Measurements from ENCODE around the gene BTRC. TPM values are rescaled to one million over a fixed set of nuclear protein-coding genes. Genes with fewer than 3 reads are reported as not detected.

The BTRC gene
- total RNA-seq, 3 donors from 2014 or later (not counting 1 experiment from before 2014, with no cell fraction given), result 13.5 to 22.8 (median 15.2) TPM

DNA sequence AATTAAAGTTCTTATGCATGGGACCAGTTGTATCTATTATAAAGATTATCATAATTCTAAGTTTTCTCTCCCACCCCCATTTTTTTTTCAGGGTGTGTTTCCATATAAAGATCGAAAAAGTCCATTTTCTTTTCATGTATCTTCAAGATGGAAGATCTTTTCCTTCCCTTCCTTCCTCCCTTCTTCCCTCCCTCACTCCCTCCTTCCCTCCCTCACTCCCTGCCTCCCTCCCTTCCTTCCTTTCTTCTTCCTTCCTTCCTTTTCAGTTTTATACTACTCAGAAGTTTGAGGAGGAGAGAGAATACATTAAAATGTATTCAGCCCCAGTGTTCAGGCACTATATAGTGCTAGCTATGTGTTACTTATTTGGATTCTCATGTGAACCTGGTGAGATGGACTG lies 136.1 kb downstream of the BTRC start:
- WGBS (ENCODE audit: insufficient coverage), result 100% methylated on average over 1 of the region's 1 CpG
- TF ChIP-seq, protein P1, sequence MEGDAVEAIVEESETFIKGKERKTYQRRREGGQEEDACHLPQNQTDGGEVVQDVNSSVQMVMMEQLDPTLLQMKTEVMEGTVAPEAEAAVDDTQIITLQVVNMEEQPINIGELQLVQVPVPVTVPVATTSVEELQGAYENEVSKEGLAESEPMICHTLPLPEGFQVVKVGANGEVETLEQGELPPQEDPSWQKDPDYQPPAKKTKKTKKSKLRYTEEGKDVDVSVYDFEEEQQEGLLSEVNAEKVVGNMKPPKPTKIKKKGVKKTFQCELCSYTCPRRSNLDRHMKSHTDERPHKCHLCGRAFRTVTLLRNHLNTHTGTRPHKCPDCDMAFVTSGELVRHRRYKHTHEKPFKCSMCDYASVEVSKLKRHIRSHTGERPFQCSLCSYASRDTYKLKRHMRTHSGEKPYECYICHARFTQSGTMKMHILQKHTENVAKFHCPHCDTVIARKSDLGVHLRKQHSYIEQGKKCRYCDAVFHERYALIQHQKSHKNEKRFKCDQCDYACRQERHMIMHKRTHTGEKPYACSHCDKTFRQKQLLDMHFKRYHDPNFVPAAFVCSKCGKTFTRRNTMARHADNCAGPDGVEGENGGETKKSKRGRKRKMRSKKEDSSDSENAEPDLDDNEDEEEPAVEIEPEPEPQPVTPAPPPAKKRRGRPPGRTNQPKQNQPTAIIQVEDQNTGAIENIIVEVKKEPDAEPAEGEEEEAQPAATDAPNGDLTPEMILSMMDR (IDR thresholded peaks at IDR 0.05), result no peak
- Mint-ChIP-seq H3K4me3 (no peak overlapping the region), H3K9me3 (no peaks in the 10 kb centered on the region), H3K27me3 (ENCODE audit: low read depth in 2 of 2) (no peaks in the 10 kb centered on the region), H3K36me3 (no peaks in the 10 kb centered on the region), H3K27ac (no peak overlapping the region), H3K4me1 (peaks cover 8 to 21% of the 10 kb centered on the region in 2 donors)
- Histone ChIP-seq H3K4me1 (ENCODE audit: control insufficient read depth, insufficient read depth, low read length) (no peaks in the 10 kb centered on the region), H3K36me3 (ENCODE audit: control insufficient read depth, insufficient read depth, low read length) (no peaks in the 10 kb centered on the region), H3K4me3 (ENCODE audit: low read length) (no peak overlapping the region), H3K9me3 (ENCODE audit: control insufficient read depth, insufficient read depth, low read length) (no peaks in the 10 kb centered on the region), H3K27ac (ENCODE audit: low read length) (no peak overlapping the region), H3K27me3 (ENCODE audit: control insufficient read depth, insufficient read depth, low read length) (no peaks in the 10 kb centered on the region)
- no peak for DNase-seq
- no peak for ATAC-seq
- intact Hi-C loops (cut with micrococcal nuclease), result no loop called here

DNA sequence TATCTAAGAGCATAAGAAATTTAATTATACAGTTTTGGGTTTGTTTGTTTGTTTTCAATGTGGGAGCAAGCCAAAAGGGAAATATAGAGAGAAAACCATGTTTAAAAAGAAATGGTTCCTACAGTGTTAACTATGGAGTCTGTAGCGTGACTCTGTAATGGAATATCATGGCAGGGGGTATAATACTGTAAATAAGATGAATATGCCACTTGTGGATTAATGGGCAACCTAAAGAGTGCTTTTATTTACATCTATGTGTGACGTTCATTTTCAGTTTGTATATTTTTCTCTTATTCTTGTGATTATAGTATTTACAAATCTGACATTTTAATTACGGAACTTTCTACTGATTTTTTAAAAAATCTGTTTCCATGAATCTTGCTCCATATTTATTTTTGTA lies 138.2 kb downstream of the BTRC start:
- Mint-ChIP-seq H3K27ac (no peak overlapping the region), H3K36me3 (no peaks in the 10 kb centered on the region), H3K4me1 (peaks cover 8 to 11% of the 10 kb centered on the region in 2 donors), H3K27me3 (ENCODE audit: low read depth in 2 of 2) (no peaks in the 10 kb centered on the region), H3K4me3 (no peak overlapping the region), H3K9me3 (no peaks in the 10 kb centered on the region)
- DNase-seq, result no peak
- Histone ChIP-seq H3K27ac (ENCODE audit: low read length) (no peak overlapping the region), H3K4me1 (ENCODE audit: control insufficient read depth, insufficient read depth, low read length) (no peaks in the 10 kb centered on the region), H3K9me3 (ENCODE audit: control insufficient read depth, insufficient read depth, low read length) (no peaks in the 10 kb centered on the region), H3K4me3 (ENCODE audit: low read length) (no peak overlapping the region), H3K36me3 (ENCODE audit: control insufficient read depth, insufficient read depth, low read length) (no peaks in the 10 kb centered on the region), H3K27me3 (ENCODE audit: control insufficient read depth, insufficient read depth, low read length) (no peaks in the 10 kb centered on the region)
- no peak for ATAC-seq
- intact Hi-C loops (cut with micrococcal nuclease), result no loop called here
- 100% methylated on average over 1 of the region's 3 CpGs for WGBS (ENCODE audit: insufficient coverage)
- TF ChIP-seq, protein P1 (IDR thresholded peaks at IDR 0.05), result no peak

DNA sequence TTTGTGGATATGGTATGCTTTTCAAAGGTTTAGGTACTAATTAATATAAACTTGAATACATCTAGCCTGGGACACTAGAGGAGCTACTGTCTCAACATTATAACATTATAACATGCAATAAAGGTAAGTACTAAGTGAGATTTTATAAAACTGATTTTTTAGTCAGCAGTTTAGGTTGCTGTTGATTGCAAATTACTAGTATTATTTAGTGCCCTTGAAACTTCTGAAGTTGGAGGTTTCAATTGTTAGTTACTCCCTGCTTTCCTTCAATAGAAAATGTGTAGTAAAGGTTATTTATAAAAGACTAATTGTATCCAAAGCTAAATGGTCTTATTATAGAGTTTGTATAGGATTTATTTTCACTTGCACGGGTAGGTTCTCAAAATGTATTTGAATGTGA lies 138.8 kb downstream of the BTRC start:
- H3K4me3 ChIP-seq (ENCODE audit: low read length), result no peak overlapping the region
- no peaks in the 10 kb centered on the region for H3K36me3 ChIP-seq (ENCODE audit: control insufficient read depth, insufficient read depth, low read length)
- intact Hi-C loops (cut with micrococcal nuclease), result no loop called here
- no peaks in the 10 kb centered on the region for H3K9me3 ChIP-seq (ENCODE audit: control insufficient read depth, insufficient read depth, low read length)
- H3K27me3 ChIP-seq (ENCODE audit: control insufficient read depth, insufficient read depth, low read length), result no peaks in the 10 kb centered on the region
- ATAC-seq (no peak), DNase-seq (no peak)
- H3K4me1 Mint-ChIP-seq, result peaks cover 4 to 11% of the 10 kb centered on the region in 2 donors
- TF ChIP-seq, protein P1 (IDR thresholded peaks at IDR 0.05), result no peak
- H3K27me3 Mint-ChIP-seq (ENCODE audit: low read depth in 2 of 2), result no peaks in the 10 kb centered on the region
- H3K4me3 Mint-ChIP-seq, result no peak overlapping the region
- no peak overlapping the region for H3K27ac Mint-ChIP-seq
- 86% methylated on average over 1 of the region's 1 CpG for WGBS (ENCODE audit: insufficient coverage)
- no peaks in the 10 kb centered on the region for H3K9me3 Mint-ChIP-seq
- no peaks in the 10 kb centered on the region for H3K4me1 ChIP-seq (ENCODE audit: control insufficient read depth, insufficient read depth, low read length)
- H3K27ac ChIP-seq (ENCODE audit: low read length), result no peak overlapping the region
- H3K36me3 Mint-ChIP-seq, result no peaks in the 10 kb centered on the region

DNA sequence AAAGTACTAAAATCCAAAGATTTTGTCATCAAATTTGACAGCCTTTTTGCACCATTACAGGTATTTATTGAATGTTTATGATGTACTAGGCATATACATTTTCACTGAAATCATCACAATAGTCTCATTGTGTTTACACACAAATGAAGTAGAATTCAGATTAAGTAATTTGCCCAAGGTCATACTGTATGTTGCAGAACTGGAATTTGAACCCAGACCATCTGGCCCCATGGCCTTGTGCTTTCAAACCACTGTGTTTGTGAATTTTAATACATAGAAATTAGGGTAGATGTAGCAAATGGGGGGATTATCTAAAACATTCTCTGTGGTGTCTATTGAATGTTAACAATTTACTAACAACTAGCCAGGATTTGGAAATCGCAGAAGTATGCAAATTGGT lies 139.3 kb downstream of the BTRC start:
- Mint-ChIP-seq H3K4me3 (no peak overlapping the region), H3K9me3 (no peaks in the 10 kb centered on the region)

More for the DNA sequence above, 139.3 kb downstream of the BTRC start:
- no peaks in the 10 kb centered on the region for H3K36me3 Mint-ChIP-seq
- Histone ChIP-seq H3K27ac (ENCODE audit: low read length) (no peak overlapping the region), H3K36me3 (ENCODE audit: control insufficient read depth, insufficient read depth, low read length) (no peaks in the 10 kb centered on the region), H3K27me3 (ENCODE audit: control insufficient read depth, insufficient read depth, low read length) (no peaks in the 10 kb centered on the region), H3K9me3 (ENCODE audit: control insufficient read depth, insufficient read depth, low read length) (no peaks in the 10 kb centered on the region), H3K4me3 (ENCODE audit: low read length) (no peak overlapping the region), H3K4me1 (ENCODE audit: control insufficient read depth, insufficient read depth, low read length) (no peaks in the 10 kb centered on the region)
- ATAC-seq (no peak), DNase-seq (no peak)
- intact Hi-C loops (cut with micrococcal nuclease), result no loop called here
- no peaks in the 10 kb centered on the region for H3K27me3 Mint-ChIP-seq (ENCODE audit: low read depth in 2 of 2)
- TF ChIP-seq, protein P1 (IDR thresholded peaks at IDR 0.05), result no peak
- peaks cover 4 to 11% of the 10 kb centered on the region in 2 donors for H3K4me1 Mint-ChIP-seq
- H3K27ac Mint-ChIP-seq, result no peak overlapping the region
- no CpG with 5 or more reads among the region's 1 CpG for WGBS (ENCODE audit: insufficient coverage)

Data from natural killer cell (primary cell).